Stomach smooth muscle (tissue), 2 donors: ENCODE results near the gene GCNT1.
"Not testable (repeated sequence)": the region's sequence is repeated elsewhere in the genome, so short reads cannot be mapped to it uniquely, and the experiment has no call there.

Experiments
- H3K27ac ChIP-seq: one replicate; pipeline ENCODE4 v1.7.0; 2013; ENCODE audit warnings: mild to moderate bottlenecking, low read length, inconsistent platforms
- H3K27me3 ChIP-seq, 2 donors: one replicate each; pipeline ENCODE4 v1.7.0; 2013; ENCODE audit warnings: low read length in 2 of 2; ENCODE audit not compliant: insufficient read depth in 2 of 2, control insufficient read depth in 1 of 2
- H3K36me3 ChIP-seq, 2 donors: one replicate each; pipeline ENCODE4 v1.7.0; 2013; ENCODE audit warnings: low read length in 2 of 2; ENCODE audit not compliant: control insufficient read depth in 2 of 2, insufficient read depth in 2 of 2
- H3K4me1 ChIP-seq: one replicate; pipeline ENCODE4 v1.7.0; 2013; ENCODE audit warnings: low read length; ENCODE audit not compliant: control insufficient read depth, insufficient read depth
- H3K4me3 ChIP-seq, 2 donors: one replicate each; pipeline ENCODE4 v1.7.0; 2013; ENCODE audit warnings: low read length in 2 of 2
- H3K9ac ChIP-seq, 2 donors: one replicate each; pipeline ENCODE4 v1.7.0; 2013; ENCODE audit warnings: low read length in 2 of 2, mild to moderate bottlenecking in 1 of 2
- H3K9me3 ChIP-seq, 2 donors: one replicate each; pipeline ENCODE4 v1.7.0; 2013; ENCODE audit warnings: low read length in 2 of 2; ENCODE audit not compliant: control insufficient read depth in 2 of 2
- donor health status: healthy.
- donor health status: Pancreatic carcinoma.

The GCNT1 gene

GRCh38 chr9:76463211-76463610 lies 4.2 kb downstream of the GCNT1 start:
- Histone ChIP-seq H3K9ac (no peak overlapping the region), H3K36me3 (no peaks in the 10 kb centered on the region), H3K27ac (no peak overlapping the region), H3K9me3 (no peaks in the 10 kb centered on the region), H3K4me1 (peaks cover 16% of the 10 kb centered on the region), H3K27me3 (no peaks in the 10 kb centered on the region), H3K4me3 (no peak overlapping the region)

DNA sequence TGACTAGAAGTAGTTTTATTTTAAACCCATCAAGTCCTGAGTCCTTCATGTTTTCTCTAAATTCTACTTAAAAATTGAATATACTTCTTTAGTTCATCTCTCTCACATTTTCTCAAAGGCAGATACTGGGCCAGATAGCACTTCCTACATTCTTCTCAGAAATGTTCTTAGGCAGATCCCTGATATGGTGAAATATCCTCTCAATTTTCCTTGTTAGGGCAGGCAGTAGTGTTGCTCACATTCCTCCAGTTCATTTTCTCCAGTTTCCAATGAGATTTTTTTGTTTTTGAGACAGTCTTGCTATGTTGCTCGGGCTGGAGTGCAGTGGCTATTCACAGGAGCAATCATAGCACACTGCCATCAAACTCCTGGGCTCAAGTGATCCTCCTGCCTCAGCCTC lies 5.7 kb downstream of the GCNT1 start:
- H3K9ac ChIP-seq: no peak overlapping the region
- H3K36me3 ChIP-seq: no peaks in the 10 kb centered on the region
- H3K9me3 ChIP-seq: no peaks in the 10 kb centered on the region
- no peak overlapping the region for H3K27ac ChIP-seq
- H3K4me1 ChIP-seq: peaks cover 7% of the 10 kb centered on the region
- H3K27me3 ChIP-seq: no peaks in the 10 kb centered on the region
- no peak overlapping the region for H3K4me3 ChIP-seq

DNA sequence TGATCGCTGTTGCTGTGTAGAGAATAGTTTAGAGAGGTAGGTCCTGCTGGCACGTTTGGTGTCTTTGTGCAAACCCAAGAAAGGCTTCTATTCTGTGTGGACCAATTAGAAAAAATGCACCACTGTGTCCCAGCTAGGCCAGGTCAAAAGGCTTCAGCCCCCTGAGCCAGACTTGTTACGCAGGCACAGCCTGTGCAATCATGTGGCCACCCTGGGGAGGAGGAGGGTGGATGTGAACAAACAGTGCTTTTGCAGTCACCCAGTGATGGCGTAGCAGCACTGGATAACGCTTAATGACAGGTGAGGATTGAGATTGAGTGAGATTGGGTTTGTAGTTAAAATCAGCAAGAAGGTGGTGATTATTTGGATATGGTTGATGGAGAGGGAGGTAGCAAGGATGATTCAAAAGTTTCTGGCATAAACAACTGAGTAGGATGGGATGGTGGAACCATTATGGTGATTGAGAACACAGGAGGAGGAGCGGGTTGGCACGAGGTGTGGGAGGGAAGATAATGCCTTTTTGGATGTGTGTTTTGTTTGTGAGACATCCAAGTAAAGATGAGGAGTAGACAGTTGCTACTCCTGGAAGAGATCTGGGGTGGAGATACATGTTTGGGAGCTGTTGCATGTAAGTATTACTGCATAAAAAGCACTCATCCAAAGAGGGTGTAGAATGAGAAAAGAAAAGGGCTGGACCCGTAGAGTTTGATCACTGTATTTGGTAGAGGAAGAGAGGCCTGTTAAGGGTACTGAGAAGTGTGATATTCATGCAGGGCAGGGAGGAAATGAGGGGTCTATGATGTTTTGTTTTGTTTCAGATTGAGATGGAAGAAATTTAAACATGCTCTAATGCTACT lies 6.7 kb downstream of the GCNT1 start:
- no peaks in the 10 kb centered on the region for H3K27me3 ChIP-seq

DNA sequence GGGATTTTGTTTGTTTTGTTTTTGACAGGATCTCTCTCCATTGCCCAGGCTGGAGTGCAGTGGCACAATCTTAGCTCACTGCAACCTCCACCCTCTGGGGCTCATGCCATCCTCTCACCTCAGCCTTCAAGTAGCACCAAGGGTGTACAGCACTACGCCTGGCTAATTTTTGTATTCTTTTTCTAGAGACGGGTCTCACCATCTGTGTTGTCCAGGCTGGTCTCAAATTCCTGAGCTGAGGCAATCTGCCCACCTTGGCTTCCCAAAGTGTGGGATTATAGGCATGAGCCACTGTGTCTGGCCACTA lies 7.3 kb downstream of the GCNT1 start:
- no peaks in the 10 kb centered on the region for H3K36me3 ChIP-seq
- no peaks in the 10 kb centered on the region for H3K4me1 ChIP-seq
- H3K4me3 ChIP-seq: no peak overlapping the region
- H3K27ac ChIP-seq: no peak overlapping the region
- no peaks in the 10 kb centered on the region for H3K27me3 ChIP-seq
- no peak overlapping the region for H3K9ac ChIP-seq
- H3K9me3 ChIP-seq: no peaks in the 10 kb centered on the region

More for the DNA sequence above, 6.7 kb downstream of the GCNT1 start:
- Histone ChIP-seq H3K36me3 (no peaks in the 10 kb centered on the region), H3K27ac (no peak overlapping the region), H3K4me1 (no peaks in the 10 kb centered on the region), H3K4me3 (no peak overlapping the region), H3K9ac (no peak overlapping the region), H3K9me3 (no peaks in the 10 kb centered on the region)

GRCh38 chr9:76474419-76474818 lies 15.4 kb downstream of the GCNT1 start:
- Histone ChIP-seq H3K4me3 (no peak overlapping the region), H3K9me3 (no peaks in the 10 kb centered on the region), H3K36me3 (no peaks in the 10 kb centered on the region), H3K27ac (no peak overlapping the region), H3K4me1 (no peaks in the 10 kb centered on the region), H3K27me3 (no peaks in the 10 kb centered on the region), H3K9ac (no peak overlapping the region)

- Histone ChIP-seq H3K36me3 (no peaks in the 10 kb centered on the region), H3K9ac (no peak overlapping the region), H3K27me3 (no peaks in the 10 kb centered on the region), H3K9me3 (no peaks in the 10 kb centered on the region), H3K27ac (no peak overlapping the region), H3K4me1 (no peaks in the 10 kb centered on the region), H3K4me3 (no peak overlapping the region)
Measured at GRCh38 chr9:76475686-76476085, 16.7 kb downstream of the GCNT1 start.

- not testable (repeated sequence) for H3K27ac ChIP-seq, H3K9ac ChIP-seq, H3K27me3 ChIP-seq, H3K4me3 ChIP-seq, H3K4me1 ChIP-seq, H3K36me3 ChIP-seq, H3K9me3 ChIP-seq
Measured at GRCh38 chr9:76477818-76478217, 18.8 kb downstream of the GCNT1 start.

GRCh38 chr9:76478226-76478625 lies 19.2 kb downstream of the GCNT1 start:
- Histone ChIP-seq H3K4me1 (no peaks in the 10 kb centered on the region), H3K27ac (no peak overlapping the region), H3K9ac (no peak overlapping the region), H3K4me3 (no peak overlapping the region), H3K9me3 (no peaks in the 10 kb centered on the region), H3K36me3 (no peaks in the 10 kb centered on the region), H3K27me3 (no peaks in the 10 kb centered on the region)

GRCh38 chr9:76479337-76479736 lies 20.4 kb downstream of the GCNT1 start:
- H3K27me3 ChIP-seq, H3K36me3 ChIP-seq, H3K27ac ChIP-seq, H3K9ac ChIP-seq, H3K9me3 ChIP-seq, H3K4me3 ChIP-seq, H3K4me1 ChIP-seq: not testable (repeated sequence)

DNA sequence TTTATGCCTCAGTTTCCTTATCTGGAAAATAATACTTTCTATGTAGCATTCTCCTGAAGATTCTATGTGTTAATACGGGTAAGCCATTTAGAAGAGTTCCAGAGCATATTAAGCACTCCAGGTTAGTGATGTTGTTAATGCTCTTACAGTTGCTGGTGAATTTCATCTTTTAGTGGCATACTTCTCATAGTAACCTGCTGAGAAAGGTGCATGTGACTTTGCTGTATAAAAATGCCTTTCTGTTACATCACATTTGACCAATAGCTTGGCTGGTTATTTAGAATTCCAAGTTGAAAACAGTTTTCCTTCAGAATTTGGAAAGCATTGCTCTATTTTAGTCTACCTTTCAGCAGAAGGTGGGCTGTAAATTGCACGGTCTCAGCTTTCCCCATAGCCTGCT lies 27.2 kb downstream of the GCNT1 start:
- Histone ChIP-seq H3K27me3 (no peaks in the 10 kb centered on the region), H3K9ac (no peak overlapping the region), H3K4me3 (no peak overlapping the region), H3K9me3 (no peaks in the 10 kb centered on the region), H3K36me3 (no peaks in the 10 kb centered on the region), H3K27ac (no peak overlapping the region), H3K4me1 (no peaks in the 10 kb centered on the region)

GRCh38 chr9:76490249-76490990 lies 31.4 kb downstream of the GCNT1 start:
- no peak overlapping the region for H3K27ac ChIP-seq
- H3K9ac ChIP-seq: no peak overlapping the region
- H3K27me3 ChIP-seq: no peaks in the 10 kb centered on the region
- no peak overlapping the region for H3K4me3 ChIP-seq
- no peaks in the 10 kb centered on the region for H3K9me3 ChIP-seq
- no peaks in the 10 kb centered on the region for H3K4me1 ChIP-seq
- no peaks in the 10 kb centered on the region for H3K36me3 ChIP-seq
